SKM-1 (cell line): Measurements from ENCODE around the gene STXBP2.

ENCODE experiments used
- DNase-seq: peaks from one replicate; lab custom pipeline; 2025; ENCODE audit not compliant: unreplicated experiment; lab: John Stamatoyannopoulos, UW

STXBP2 gene

GRCh38 chr19:7648265-7649014, 11.5 kb downstream of the STXBP2 start:
- DNase-seq: no peak

GRCh38 chr19:7650148-7650547, 13.2 kb downstream of the STXBP2 start:
- DNase-seq: no peak

- peak; percentile 99 for DNase-seq
Observed at GRCh38 chr19:7652061-7652641, 15.2 kb downstream of the STXBP2 start.

GRCh38 chr19:7654401-7654800, 17.5 kb downstream of the STXBP2 start:
- DNase-seq: no peak

GRCh38 chr19:7655581-7655980, 18.7 kb downstream of the STXBP2 start:
- peak; percentile 92 for DNase-seq

GRCh38 chr19:7657131-7657751, 20.3 kb downstream of the STXBP2 start:
- DNase-seq: peak; percentile 84

- DNase-seq: no peak
Observed at GRCh38 chr19:7658219-7658686, 21.3 kb downstream of the STXBP2 start.

GRCh38 chr19:7661744-7662538, 25.0 kb downstream of the STXBP2 start:
- no peak for DNase-seq

GRCh38 chr19:7662657-7663056, 25.7 kb downstream of the STXBP2 start:
- no peak for DNase-seq

- no peak for DNase-seq
Observed at GRCh38 chr19:7663706-7664105, 26.8 kb downstream of the STXBP2 start.

GRCh38 chr19:7665076-7665475, 28.2 kb downstream of the STXBP2 start:
- no peak for DNase-seq

- no peak for DNase-seq
Observed at GRCh38 chr19:7668842-7669241, 31.9 kb downstream of the STXBP2 start, which contains the start of gene RETN. Gene RETN, plus strand, starts transcription at chr19:7669049. Its CDS starts 278 bp downstream, at chr19:7669327.

GRCh38 chr19:7669641-7670040, 32.7 kb downstream of the STXBP2 start:
- no peak for DNase-seq

GRCh38 chr19:7670150-7670783, 33.4 kb downstream of the STXBP2 start:
- no peak for DNase-seq

- no peak for DNase-seq
Observed at GRCh38 chr19:7670790-7671189, 33.9 kb downstream of the STXBP2 start.

- no peak for DNase-seq
Observed at GRCh38 chr19:7672522-7672921, 35.6 kb downstream of the STXBP2 start.

- peak; percentile 65 for DNase-seq
Observed at GRCh38 chr19:7674010-7675005, 37.4 kb downstream of the STXBP2 start.

- peak; percentile 74 for DNase-seq
Observed at GRCh38 chr19:7676376-7676775, 39.5 kb downstream of the STXBP2 start.

- DNase-seq: peak; percentile 74
Observed at GRCh38 chr19:7676854-7677253, 39.9 kb downstream of the STXBP2 start, which contains the start of gene MCEMP1. Gene MCEMP1, plus strand, starts transcription at chr19:7677090. Its CDS starts 31 bp downstream, at chr19:7677121.
